Gastroesophageal sphincter (tissue), 3 donors: ENCODE measurements around the gene TRPC4AP.

Source experiments
- EP300 ChIP-seq: sonication (generic); formaldehyde crosslinking; IDR thresholded peaks from one replicate; pipeline ENCODE4 v1.6.1; 2017; ENCODE audit warnings: antibody characterized with exemption, mild to moderate bottlenecking
- POLR2A ChIP-seq, 2 donors: fragments of 450-650 bp; IDR thresholded peaks; one replicate each; pipeline ENCODE4 v1.6.1; 2017; ENCODE audit warnings: antibody characterized with exemption in 2 of 2, mild to moderate bottlenecking in 2 of 2, moderate library complexity in 1 of 2
- TF ChIP-seq, protein P1 (sequence below), 4 experiments: fragments of 200-600 bp in 2 of 4; fragments of 450-650 bp in 2 of 4; sonication (generic) in 1 of 4; IDR thresholded peaks; one replicate each; pipeline ENCODE4 v1.5.1; 2017 to 2019; ENCODE audit warnings: antibody characterized with exemption in 4 of 4, mild to moderate bottlenecking in 2 of 4, moderate library complexity in 2 of 4

DNA sequence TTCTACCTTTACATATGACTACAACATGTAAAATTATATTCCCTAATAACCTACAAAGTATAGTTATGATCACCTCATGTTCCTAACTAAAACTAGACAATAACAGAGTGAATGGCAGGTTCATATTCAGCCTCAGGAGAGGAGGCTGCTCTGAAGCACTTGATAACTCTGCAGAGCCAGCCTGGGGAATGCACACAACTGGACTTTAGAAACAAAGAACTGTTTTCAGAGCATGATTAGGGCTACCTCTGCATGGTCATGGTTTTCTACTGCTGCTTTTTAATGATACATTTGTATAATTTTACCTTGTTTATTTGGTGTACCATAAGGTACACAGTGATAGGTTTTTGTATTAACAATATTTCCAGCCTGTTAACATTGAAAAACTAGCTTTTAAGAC lies 50.3 kb downstream of the TRPC4AP start:
- TF ChIP-seq, protein P1, sequence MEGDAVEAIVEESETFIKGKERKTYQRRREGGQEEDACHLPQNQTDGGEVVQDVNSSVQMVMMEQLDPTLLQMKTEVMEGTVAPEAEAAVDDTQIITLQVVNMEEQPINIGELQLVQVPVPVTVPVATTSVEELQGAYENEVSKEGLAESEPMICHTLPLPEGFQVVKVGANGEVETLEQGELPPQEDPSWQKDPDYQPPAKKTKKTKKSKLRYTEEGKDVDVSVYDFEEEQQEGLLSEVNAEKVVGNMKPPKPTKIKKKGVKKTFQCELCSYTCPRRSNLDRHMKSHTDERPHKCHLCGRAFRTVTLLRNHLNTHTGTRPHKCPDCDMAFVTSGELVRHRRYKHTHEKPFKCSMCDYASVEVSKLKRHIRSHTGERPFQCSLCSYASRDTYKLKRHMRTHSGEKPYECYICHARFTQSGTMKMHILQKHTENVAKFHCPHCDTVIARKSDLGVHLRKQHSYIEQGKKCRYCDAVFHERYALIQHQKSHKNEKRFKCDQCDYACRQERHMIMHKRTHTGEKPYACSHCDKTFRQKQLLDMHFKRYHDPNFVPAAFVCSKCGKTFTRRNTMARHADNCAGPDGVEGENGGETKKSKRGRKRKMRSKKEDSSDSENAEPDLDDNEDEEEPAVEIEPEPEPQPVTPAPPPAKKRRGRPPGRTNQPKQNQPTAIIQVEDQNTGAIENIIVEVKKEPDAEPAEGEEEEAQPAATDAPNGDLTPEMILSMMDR (IDR thresholded peaks at IDR 0.05), result no peak
- no peak for TF ChIP-seq POLR2A (IDR thresholded peaks at IDR 0.05)
- no peak for TF ChIP-seq EP300
